ACC112 (cell line): ENCODE data around the gene CERT1.

Experiments used
- H2AFZ ChIP-seq: fragments of 200-600 bp; sonication (generic); one replicate; pipeline ENCODE4 v1.6.0; 2017; ENCODE audit warnings: antibody characterized with exemption, low read length; ENCODE audit not compliant: unreplicated experiment
- H3K27ac ChIP-seq: fragments of 200-600 bp; sonication (generic); 2 replicates; pipeline ENCODE4 v1.5.1; 2014; ENCODE audit warnings: low read depth, mild to moderate bottlenecking, antibody characterized with exemption, low read length, moderate library complexity
- H3K27me3 ChIP-seq: fragments of 200-600 bp; sonication (generic); 2 replicates; pipeline ENCODE4 v1.6.1; 2014; ENCODE audit warnings: mild to moderate bottlenecking, antibody characterized with exemption, low read length, moderate library complexity, mixed read lengths; ENCODE audit not compliant: insufficient read depth
- H3K36me3 ChIP-seq: fragments of 200-600 bp; sonication (generic); 2 replicates; pipeline ENCODE4 v1.6.1; 2016; ENCODE audit warnings: mild to moderate bottlenecking, antibody characterized with exemption, low read length, moderate library complexity, mixed read lengths; ENCODE audit not compliant: insufficient read depth
- H3K4me1 ChIP-seq: fragments of 200-600 bp; sonication (generic); one replicate; pipeline ENCODE4 v1.6.1; 2016; ENCODE audit warnings: low read length, mixed read lengths; ENCODE audit not compliant: insufficient read depth, unreplicated experiment, control insufficient read depth
- H3K4me3 ChIP-seq: fragments of 200-600 bp; sonication (generic); 2 replicates; pipeline ENCODE4 v1.5.1; 2014; ENCODE audit warnings: mild to moderate bottlenecking, low read depth, low read length
- H3K79me2 ChIP-seq: fragments of 200-600 bp; sonication (generic); one replicate; pipeline ENCODE4 v1.6.0; 2016; ENCODE audit warnings: low read length; ENCODE audit not compliant: control insufficient read depth, unreplicated experiment, insufficient read depth

Gene CERT1

GRCh38 chr5:75414241-75414640 lies 97.2 kb downstream of the CERT1 start:
- Histone ChIP-seq H3K27ac (no peak overlapping the region), H3K36me3 (peaks cover 17% of the 10 kb centered on the region), H3K4me1 (peaks cover 10% of the 10 kb centered on the region)

GRCh38 chr5:75412111-75412990 lies 99.1 kb downstream of the CERT1 start:
- no peak overlapping the region for H2AFZ ChIP-seq

More at GRCh38 chr5:75414241-75414640, 97.2 kb downstream of the CERT1 start:
- H3K27me3 ChIP-seq = no peaks in the 10 kb centered on the region
- no peak overlapping the region for H3K4me3 ChIP-seq
- H3K79me2 ChIP-seq = no peaks in the 10 kb centered on the region
- no peak overlapping the region for H2AFZ ChIP-seq

DNA sequence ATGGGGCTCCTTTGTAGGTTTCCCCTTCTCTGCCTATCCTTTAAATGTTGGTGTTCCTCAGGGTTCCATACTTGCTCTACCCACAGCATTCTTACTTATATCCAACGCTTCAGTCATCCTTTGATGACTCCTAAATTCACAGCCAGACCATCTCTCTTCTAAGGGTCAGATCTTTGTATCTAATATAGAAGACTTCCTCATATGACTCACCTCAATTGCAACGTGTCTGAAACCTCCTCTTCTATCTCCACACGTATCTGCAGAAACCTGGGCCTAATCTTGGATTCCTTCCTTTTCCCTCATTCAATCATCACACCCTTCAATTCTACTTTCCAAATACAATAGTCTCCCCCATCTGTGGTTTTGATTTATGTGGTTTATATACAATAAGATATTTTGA lies 106.1 kb downstream of the CERT1 start:
- Histone ChIP-seq H3K27me3 (no peaks in the 10 kb centered on the region), H3K27ac (no peak overlapping the region), H3K79me2 (no peaks in the 10 kb centered on the region), H3K4me1 (no peaks in the 10 kb centered on the region), H2AFZ (no peak overlapping the region), H3K36me3 (peaks cover 19% of the 10 kb centered on the region), H3K4me3 (no peak overlapping the region)

More at GRCh38 chr5:75412111-75412990, 99.1 kb downstream of the CERT1 start:
- Histone ChIP-seq H3K36me3 (peaks cover 7% of the 10 kb centered on the region), H3K27me3 (no peaks in the 10 kb centered on the region), H3K27ac (peak overlapping the region; percentile 83), H3K4me1 (peaks cover 10% of the 10 kb centered on the region), H3K4me3 (no peak overlapping the region; the same call in 1 of the 2 replicates), H3K79me2 (no peaks in the 10 kb centered on the region)

DNA sequence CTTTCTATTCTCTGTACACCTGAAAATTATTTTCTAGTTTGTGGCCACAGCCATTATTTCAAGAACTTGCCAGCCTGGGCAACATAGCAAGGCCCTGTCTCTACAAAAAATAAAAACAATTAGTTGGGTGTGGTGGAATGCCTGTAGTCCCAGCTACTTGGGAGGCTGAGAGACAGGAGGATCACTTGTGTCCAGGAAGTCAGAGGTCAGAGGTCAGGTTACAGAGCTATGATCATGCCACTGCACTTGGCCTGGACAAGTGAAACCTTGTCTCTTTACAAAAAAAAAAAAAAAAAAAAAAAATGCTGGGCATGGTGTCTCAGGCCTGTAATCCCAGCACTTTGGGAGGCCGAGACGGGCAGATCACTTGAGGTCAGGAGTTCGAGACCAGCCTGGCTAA lies 116.2 kb downstream of the CERT1 start:
- no peaks in the 10 kb centered on the region for H3K4me1 ChIP-seq
- no peaks in the 10 kb centered on the region for H3K27me3 ChIP-seq
- H3K27ac ChIP-seq = no peak overlapping the region
- no peaks in the 10 kb centered on the region for H3K79me2 ChIP-seq
- no peak overlapping the region for H3K4me3 ChIP-seq
- H3K36me3 ChIP-seq = peaks cover 9% of the 10 kb centered on the region
- no peak overlapping the region for H2AFZ ChIP-seq

GRCh38 chr5:75389430-75389829 lies 122.0 kb downstream of the CERT1 start:
- H3K27me3 ChIP-seq = no peaks in the 10 kb centered on the region
- H3K36me3 ChIP-seq = peaks cover 19% of the 10 kb centered on the region
- H3K79me2 ChIP-seq = no peaks in the 10 kb centered on the region
- no peak overlapping the region for H3K27ac ChIP-seq
- no peaks in the 10 kb centered on the region for H3K4me1 ChIP-seq
- H2AFZ ChIP-seq = no peak overlapping the region
- H3K4me3 ChIP-seq = no peak overlapping the region

GRCh38 chr5:75387806-75388205 lies 123.6 kb downstream of the CERT1 start:
- no peak overlapping the region for H2AFZ ChIP-seq
- H3K27ac ChIP-seq = no peak overlapping the region
- H3K4me1 ChIP-seq = no peaks in the 10 kb centered on the region
- no peaks in the 10 kb centered on the region for H3K79me2 ChIP-seq
- H3K36me3 ChIP-seq = peaks cover 21% of the 10 kb centered on the region
- H3K27me3 ChIP-seq = no peaks in the 10 kb centered on the region
- no peak overlapping the region for H3K4me3 ChIP-seq

GRCh38 chr5:75384218-75384617 lies 127.2 kb downstream of the CERT1 start:
- Histone ChIP-seq H3K27ac (no peak overlapping the region), H3K4me3 (no peak overlapping the region), H2AFZ (no peak overlapping the region), H3K4me1 (no peaks in the 10 kb centered on the region), H3K79me2 (no peaks in the 10 kb centered on the region), H3K27me3 (no peaks in the 10 kb centered on the region), H3K36me3 (peaks cover 22% of the 10 kb centered on the region)

- Histone ChIP-seq H3K36me3 (peaks cover 12% of the 10 kb centered on the region), H3K4me1 (no peaks in the 10 kb centered on the region), H3K79me2 (no peaks in the 10 kb centered on the region), H3K4me3 (no peak overlapping the region), H3K27ac (no peak overlapping the region), H3K27me3 (no peaks in the 10 kb centered on the region), H2AFZ (no peak overlapping the region)
These were observed 130.0 kb downstream of the CERT1 start for GRCh38 chr5:75381456-75381855.

GRCh38 chr5:75380099-75380498 lies 131.3 kb downstream of the CERT1 start:
- Histone ChIP-seq H3K4me3 (no peak overlapping the region), H3K27ac (no peak overlapping the region), H3K79me2 (no peaks in the 10 kb centered on the region), H3K27me3 (no peaks in the 10 kb centered on the region), H3K4me1 (no peaks in the 10 kb centered on the region), H2AFZ (no peak overlapping the region), H3K36me3 (peaks cover 12% of the 10 kb centered on the region)

DNA sequence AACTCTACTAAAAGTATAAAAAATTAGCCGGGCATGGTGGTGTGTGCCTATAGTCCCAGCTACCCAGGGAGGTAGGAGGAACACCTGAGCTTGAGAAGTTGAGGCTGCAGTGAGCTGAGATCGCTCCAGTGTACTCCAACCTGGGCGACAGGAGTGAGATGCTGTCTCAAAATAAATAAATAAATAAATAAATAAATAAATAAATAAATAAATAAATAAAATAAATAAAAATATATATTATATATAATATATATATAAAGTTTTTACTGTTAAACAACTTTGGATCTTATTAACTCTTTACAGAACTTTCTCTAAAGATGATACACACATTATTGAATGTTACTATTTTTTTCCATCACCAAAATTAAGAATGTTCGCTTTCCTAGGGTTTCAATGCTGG lies 136.0 kb downstream of the CERT1 start:
- Histone ChIP-seq H3K4me3 (no peak overlapping the region), H3K27me3 (no peaks in the 10 kb centered on the region), H3K27ac (no peak overlapping the region), H2AFZ (no peak overlapping the region), H3K36me3 (peaks cover 6% of the 10 kb centered on the region; the same call in 1 of the 2 replicates), H3K4me1 (no peaks in the 10 kb centered on the region), H3K79me2 (no peaks in the 10 kb centered on the region)

GRCh38 chr5:75374394-75374814 lies 137.0 kb downstream of the CERT1 start:
- Histone ChIP-seq H3K27ac (no peak overlapping the region), H3K36me3 (peaks cover 2% of the 10 kb centered on the region; the same call in 1 of the 2 replicates), H2AFZ (no peak overlapping the region), H3K79me2 (no peaks in the 10 kb centered on the region), H3K27me3 (no peaks in the 10 kb centered on the region), H3K4me3 (no peak overlapping the region), H3K4me1 (no peaks in the 10 kb centered on the region)
